HCT116 (cell line): ENCODE data around the gene APOH.

Experiments
- CBX3 ChIP-seq: IDR thresholded peaks from 2 replicates; pipeline ENCODE4 v1.6.1; 2012; ENCODE audit warnings: low read depth
- CTCF ChIP-seq, 3 experiments: fragments of 200-600 bp in 1 of 3; sonication (generic) in 1 of 3; IDR thresholded peaks in 2 of 3; conservative IDR thresholded peaks in 1 of 3; 2 replicates each; pipeline ENCODE4 v1.5.1; 2012 to 2017; ENCODE audit warnings: low read depth in 2 of 3, low read length in 2 of 3, antibody characterized with exemption in 1 of 3, borderline replicate concordance in 1 of 3, control low read depth in 1 of 3, mild to moderate bottlenecking in 1 of 3, mixed read lengths in 1 of 3, mixed run types in 1 of 3, moderate library complexity in 1 of 3; ENCODE audit not compliant: insufficient read depth in 1 of 3
- EZH2 ChIP-seq: fragments of 200-600 bp; sonication (generic); IDR thresholded peaks from 2 replicates; pipeline ENCODE4 v1.6.1; 2017; ENCODE audit warnings: antibody characterized with exemption, mixed run types
- POLR2AphosphoS5 ChIP-seq: IDR thresholded peaks from 2 replicates; pipeline ENCODE4 v1.6.1; 2011; ENCODE audit warnings: mild to moderate bottlenecking, low read depth, low read length, moderate library complexity
- RAD21 ChIP-seq: IDR thresholded peaks from 2 replicates; pipeline ENCODE4 v1.6.1; 2012; ENCODE audit warnings: low read depth, mild to moderate bottlenecking

GRCh38 chr17:66177048-66177447 lies 52.2 kb downstream of the APOH start:
- TF ChIP-seq POLR2AphosphoS5 (no peak), CTCF (IDR thresholded peaks at IDR 0.05 in 2 of 3, conservative IDR thresholded peaks at IDR 0.05 in 1 of 3; ENCODE audit: borderline replicate concordance in 1 of 3, insufficient read depth in 1 of 3, low read depth in 2 of 3, low read length in 2 of 3) (no peak), EZH2 (no peak), RAD21 (no peak), CBX3 (no peak)
